Measurements from ENCODE around the gene CNTN4. TPM values are rescaled to one million over a fixed set of nuclear protein-coding genes. Genes with fewer than 3 reads are reported as not detected.

CNTN4 gene
- total RNA-seq, 1 experiment from 2014 or later: 1.6 TPM

DNA sequence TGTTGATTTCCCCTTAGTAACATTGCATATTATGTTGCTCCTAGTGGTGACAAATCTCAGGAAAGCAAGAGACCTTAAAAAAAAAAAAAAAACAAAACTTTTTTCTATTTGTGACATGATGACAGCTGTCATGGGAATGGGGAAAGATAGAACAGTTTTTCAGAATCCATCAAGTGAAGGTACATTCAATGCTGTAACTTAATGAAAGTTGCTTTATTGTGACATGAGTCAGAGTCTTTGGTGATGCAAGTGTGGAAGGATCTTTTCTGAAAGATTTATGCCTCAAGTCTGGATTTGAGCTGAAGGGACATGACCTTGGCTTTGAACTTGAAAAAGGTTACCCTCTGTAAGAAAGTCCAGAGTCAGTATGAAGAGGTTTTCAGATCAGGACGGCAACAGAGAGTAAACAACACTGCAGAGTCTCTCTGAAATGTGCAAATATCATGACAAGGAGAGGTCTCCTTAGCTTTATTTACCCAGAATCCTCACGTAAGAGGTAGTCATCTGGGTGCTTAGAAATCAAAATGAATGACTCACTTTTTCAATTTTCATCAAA, 424.7 kb downstream of the CNTN4 start:
- no peaks in the 10 kb centered on the region for H3K23me2 ChIP-seq (ENCODE audit: insufficient read length, low read depth, low read length, poor library complexity, severe bottlenecking)
- no peak overlapping the region for H3K4ac ChIP-seq (ENCODE audit: low read depth, low read length)
- no peaks in the 10 kb centered on the region for H3K79me1 ChIP-seq (ENCODE audit: insufficient read depth, low read depth, low read length, poor library complexity, severe bottlenecking)
- H3K18ac ChIP-seq (ENCODE audit: insufficient read length, low read depth, low read length): no peak overlapping the region
- no peak overlapping the region for H3K9ac ChIP-seq (ENCODE audit: extremely low read depth, insufficient read length, low read length)
- H3K27me3 ChIP-seq (ENCODE audit: insufficient read depth, low read length): no peaks in the 10 kb centered on the region
- no peak overlapping the region for H3K4me2 ChIP-seq (ENCODE audit: insufficient read depth, insufficient read length, low read length)
- no peak overlapping the region for H2BK5ac ChIP-seq (ENCODE audit: insufficient read length, low read length)
- peaks cover 6 to 10% of the 10 kb centered on the region in 2 experiments for H3K4me1 Mint-ChIP-seq
- no peak overlapping the region for H3K14ac ChIP-seq (ENCODE audit: insufficient read depth, low read length)
- H2AK5ac ChIP-seq (ENCODE audit: insufficient read length, low read length): no peak overlapping the region
- no peak overlapping the region for H3K27ac Mint-ChIP-seq
- H2BK12ac ChIP-seq (ENCODE audit: insufficient read length, low read depth, low read length): no peak overlapping the region
- no peak for DNase-seq
- H3K9me3 Mint-ChIP-seq: no peaks in the 10 kb centered on the region
- no CpG with 5 or more reads among the region's 2 CpGs for WGBS (ENCODE audit: extremely low coverage, insufficient read length, low lambda C conversion rate)
- H3K36me3 Mint-ChIP-seq (ENCODE audit: insufficient read depth in 1 of 3, low read depth in 3 of 3): no peaks in the 10 kb centered on the region
- H4K5ac ChIP-seq (ENCODE audit: insufficient read length, low read depth, low read length): no peak overlapping the region
- H3K79me2 ChIP-seq (ENCODE audit: insufficient read depth, low read length): no peaks in the 10 kb centered on the region
- H3T11ph ChIP-seq (ENCODE audit: low read length): no peak overlapping the region
- H3K27ac ChIP-seq (ENCODE audit: insufficient read length, low read depth, low read length): no peak overlapping the region
- H3K27me3 Mint-ChIP-seq (ENCODE audit: low read depth): no peaks in the 10 kb centered on the region
- no peaks in the 10 kb centered on the region for H3K9me3 ChIP-seq (ENCODE audit: control insufficient read depth, low read depth, low read length)
- TF ChIP-seq CTCF (conservative IDR thresholded peaks at IDR 0.05): no peak
- H3K56ac ChIP-seq (ENCODE audit: insufficient read length, low read depth, low read length): no peak overlapping the region
- no peak overlapping the region for H2BK20ac ChIP-seq (ENCODE audit: low read depth, low read length, poor library complexity, severe bottlenecking)
- no peak overlapping the region for H3K4me3 Mint-ChIP-seq
- no peaks in the 10 kb centered on the region for H4K20me1 ChIP-seq (ENCODE audit: control insufficient read depth, insufficient read depth, insufficient read length)
- no peak overlapping the region for H2BK120ac ChIP-seq (ENCODE audit: low read depth, low read length, poor library complexity, severe bottlenecking)
- H3K23ac ChIP-seq (ENCODE audit: insufficient read length, low read depth, low read length): no peak overlapping the region
- no peak overlapping the region for H4K8ac ChIP-seq (replicated peaks; ENCODE audit: insufficient read length, low read depth, low read length)
- no peak overlapping the region for H2AFZ ChIP-seq (ENCODE audit: low read length)
- H2BK15ac ChIP-seq (ENCODE audit: low read depth, low read length): no peak overlapping the region
- H4K91ac ChIP-seq (ENCODE audit: insufficient read length, low read depth, low read length): no peak overlapping the region
- H3K4me1 ChIP-seq (ENCODE audit: insufficient read depth, low read length): no peaks in the 10 kb centered on the region

Measured in H9 (cell line).